SK-N-SH (cell line): ENCODE data around the gene TAP1. TPM values are rescaled to one million over a fixed set of nuclear protein-coding genes. Genes with fewer than 3 reads are reported as not detected.
A peak's percentile ranks its signal among the peaks of the same experiment; 100 is the strongest.

Experiments
- CTCF ChIA-PET: fragments of 300-600, 350-600 bp; formaldehyde crosslinking; extraction: SDS; loops from one replicate; lab custom pipeline; 2021; lab: Yijun Ruan, JAX
- POLR2A ChIA-PET: fragments of 350-600 bp; sonication (Branson Sonifier 250); formaldehyde crosslinking; extraction: SDS; loops from one replicate; lab custom pipeline; 2020; ENCODE audit warnings: antibody characterized with exemption, inconsistent platforms; lab: Yijun Ruan, JAX
- DNase-seq: peaks from one replicate; pipeline ENCODE4 v3.0.0; 2012
- H2AFZ ChIP-seq: fragments of 200-600 bp; sonication (generic); 2 replicates; pipeline ENCODE4 v1.8.1; 2016; ENCODE audit warnings: antibody characterized with exemption, mild to moderate bottlenecking, low read depth
- H3F3A ChIP-seq: fragments of 200-600 bp; sonication (generic); replicated peaks from 2 replicates; pipeline ENCODE3; 2016; ENCODE audit warnings: antibody characterized with exemption, mild to moderate bottlenecking; ENCODE audit not compliant: insufficient read depth
- H3K27ac ChIP-seq, 2 experiments: fragments of 200-500 bp in 1 of 2; fragments of 200-600 bp in 1 of 2; sonication (Bioruptor generic) in 1 of 2; sonication (generic), shearing (Covaris generic) in 1 of 2; 2 replicates each; pipeline versions ENCODE4 v1.5.1 to v1.6.1; 2014 to 2016; ENCODE audit warnings: low read depth in 2 of 2, inconsistent platforms in 1 of 2, low read length in 1 of 2, mild to moderate bottlenecking in 1 of 2, mixed read lengths in 1 of 2
- H3K27me3 ChIP-seq: fragments of 200-600 bp; sonication (generic), shearing (Covaris generic); 2 replicates; pipeline ENCODE4 v1.6.1; 2016; ENCODE audit warnings: mixed run types; ENCODE audit not compliant: insufficient read depth
- H3K36me3 ChIP-seq, 2 experiments: fragments of 200-500 bp in 1 of 2; fragments of 200-600 bp in 1 of 2; sonication (Bioruptor generic) in 1 of 2; sonication (generic) in 1 of 2; replicated peaks in 1 of 2; 2 replicates each; pipeline versions ENCODE3 to v1.5.1; 2014 to 2016; ENCODE audit warnings: low read length in 1 of 2, mild to moderate bottlenecking in 1 of 2; ENCODE audit not compliant: insufficient read depth in 2 of 2, control insufficient read depth in 1 of 2
- H3K4me1 ChIP-seq, 2 experiments: fragments of 200-500 bp in 1 of 2; fragments of 200-600 bp in 1 of 2; sonication (Bioruptor generic) in 1 of 2; sonication (generic), shearing (Covaris generic) in 1 of 2; 2 replicates each; pipeline versions ENCODE4 v1.5.1 to v1.6.1; 2014 to 2016; ENCODE audit warnings: low read depth in 1 of 2, low read length in 1 of 2, mixed run types in 1 of 2; ENCODE audit not compliant: insufficient read depth in 2 of 2, control insufficient read depth in 1 of 2
- H3K4me2 ChIP-seq: fragments of 200-600 bp; sonication (generic), shearing (Covaris generic); 2 replicates; pipeline ENCODE4 v1.6.1; 2017; ENCODE audit warnings: mixed run types
- H3K4me3 ChIP-seq, 2 experiments: fragments of 200-500 bp in 1 of 2; fragments of 200-600 bp in 1 of 2; sonication (Bioruptor generic) in 1 of 2; sonication (generic), shearing (Covaris generic) in 1 of 2; 2 replicates each; pipeline versions ENCODE4 v1.5.1 to v1.8.1; 2014 to 2016; ENCODE audit warnings: low read depth in 2 of 2, inconsistent platforms in 1 of 2, low read length in 1 of 2, mild to moderate bottlenecking in 1 of 2, mixed read lengths in 1 of 2, moderate library complexity in 1 of 2
- H3K79me2 ChIP-seq: fragments of 200-600 bp; sonication (generic); 2 replicates; pipeline ENCODE4 v1.8.1; 2017; ENCODE audit warnings: mild to moderate bottlenecking; ENCODE audit not compliant: insufficient read depth
- H3K9ac ChIP-seq: fragments of 200-600 bp; sonication (generic); 2 replicates; pipeline ENCODE4 v1.6.1; 2017; ENCODE audit warnings: mixed run types
- H3K9me2 ChIP-seq: fragments of 200-600 bp; sonication (generic); 2 replicates; pipeline ENCODE4 v1.6.1; 2017; ENCODE audit warnings: mixed run types
- H3K9me3 ChIP-seq: fragments of 200-600 bp; sonication (generic); 2 replicates; pipeline ENCODE4 v1.6.1; 2017; ENCODE audit warnings: mixed run types, mild to moderate bottlenecking, moderate library complexity
- H4K20me1 ChIP-seq: fragments of 200-600 bp; sonication (generic); 2 replicates; pipeline ENCODE4 v1.6.1; 2017; ENCODE audit warnings: mild to moderate bottlenecking, mixed run types; ENCODE audit not compliant: insufficient read depth
- CHD2 ChIP-seq: fragments of 150-350 bp; IDR thresholded peaks from 2 replicates; pipeline ENCODE4 v1.6.1; 2018; ENCODE audit warnings: low read length; ENCODE audit not compliant: partially characterized antibody
- CTCF ChIP-seq: fragments of 200-600 bp; sonication (generic); IDR thresholded peaks from 2 replicates; pipeline ENCODE4 v1.6.1; 2017; ENCODE audit warnings: antibody characterized with exemption, mild to moderate bottlenecking, moderate library complexity
- IRF3 ChIP-seq: fragments of 150-350 bp; IDR thresholded peaks from 2 replicates; pipeline ENCODE4 v1.6.1; 2016; ENCODE audit warnings: mild to moderate bottlenecking, low read depth, low read length
- MAX ChIP-seq: IDR thresholded peaks from 2 replicates; pipeline ENCODE4 v1.4.0; 2012; ENCODE audit warnings: low read depth
- MEF2A ChIP-seq: IDR thresholded peaks from 2 replicates; pipeline ENCODE4 v1.4.0; 2012; ENCODE audit warnings: low read depth, borderline replicate concordance
- WGBS: methylation state at CpG from one replicate; pipeline ENCODE4 v1.1.6; 2017; ENCODE audit warnings: low lambda C conversion rate; 5-methylcytosine and 5-hydroxymethylcytosine counted together
- polyA plus RNA-seq, 3 experiments: library from polyadenylated mRNA; depleted of rRNA; stranded (reverse); fragments of >200 nt; gene quantifications; 2 replicates each; pipeline ENCODE4 v1.2.3, GENCODE V29; 2012

TAP1 gene
- polyA plus RNA-seq, 1 of the 3 experiments (the other 2 are of a cell fraction) = 31.1 TPM

- Histone ChIP-seq H3K79me2 (peaks cover 4% of the 10 kb centered on the region; the same call in 1 of the 2 replicates), H3K36me3 (peaks cover 3 to 7% of the 10 kb centered on the region in 2 experiments), H3K27me3 (no peaks in the 10 kb centered on the region), H3K4me1 (peaks cover 0 to 14% of the 10 kb centered on the region in 2 experiments; a peak in 1 of 4 replicates), H4K20me1 (no peaks in the 10 kb centered on the region), H2AFZ (peak overlapping the region; percentile 93), H3K4me2 (peak overlapping the region; percentile 99), H3K27ac (peak overlapping the region; percentile 50 to 90), H3K9ac (peak overlapping the region; percentile 71), H3K9me2 (no peaks in the 10 kb centered on the region), H3K4me3 (peak overlapping the region; percentile 88 to 89), H3F3A (peaks cover 8% of the 10 kb centered on the region), H3K9me3 (no peaks in the 10 kb centered on the region)
- POLR2A ChIA-PET = interaction anchor here (0.9 to 1.5 kb wide), 2 partner anchors 11 to 119 kb away, joined by 3 to 4 read pairs; no protein-coding TSS in a partner anchor
- CTCF ChIA-PET = interaction anchor here (1.0 to 8.3 kb wide), 10 partner anchors 9 to 101 kb away, joined by 3 to 137 read pairs (median 8); partner anchors contain the start of genes HLA-DMA, PSMB8 and TAP2
- peak; percentile 52 for DNase-seq
- TF ChIP-seq CTCF = no peak
- 0 out of 2 replicates have a peak, but pooled peaks have one; percentile 5 for TF ChIP-seq MAX
- 1% methylated on average over 15 of the region's 41 CpGs for WGBS
Measured at GRCh38 chr6:32852844-32853540, 512 bp downstream of the TAP1 start.

GRCh38 chr6:32852018-32852843 is 1.3 kb downstream of the TAP1 start:
- Histone ChIP-seq H3K9me2 (no peaks in the 10 kb centered on the region), H3K4me3 (peak overlapping the region; percentile 88 to 89), H3K79me2 (peaks cover 4% of the 10 kb centered on the region; the same call in 1 of the 2 replicates), H3K36me3 (peaks cover 3 to 14% of the 10 kb centered on the region in 2 experiments), H3K27ac (peak overlapping the region in 1 of 2 experiments; percentile 90; a peak in 1 of 4 replicates), H3F3A (peaks cover 8% of the 10 kb centered on the region), H3K4me2 (peak overlapping the region; percentile 99), H4K20me1 (no peaks in the 10 kb centered on the region), H3K27me3 (no peaks in the 10 kb centered on the region), H3K4me1 (peaks cover 0 to 14% of the 10 kb centered on the region in 2 experiments; a peak in 1 of 4 replicates), H3K9ac (peak overlapping the region; percentile 71), H2AFZ (peak overlapping the region; percentile 93), H3K9me3 (no peaks in the 10 kb centered on the region)
- POLR2A ChIA-PET = interaction anchor here (0.9 to 1.5 kb wide), 2 partner anchors 11 to 120 kb away, joined by 3 to 4 read pairs; no protein-coding TSS in a partner anchor
- CTCF ChIA-PET = interaction anchor here (1.4 to 8.3 kb wide), 7 partner anchors 8 to 101 kb away, joined by 3 to 137 read pairs (median 29); partner anchors contain the start of genes HLA-DMA, PSMB8 and TAP2
- 64% methylated on average over 23 of the region's 23 CpGs for WGBS
- no peak for DNase-seq
- TF ChIP-seq CHD2 (no peak), IRF3 (no peak), MEF2A (no peak)
